HG02642 (cell line): Measurements from ENCODE around the gene SPDYE17.
"Not testable (repeated sequence)": the region's sequence is repeated elsewhere in the genome, so short reads cannot be mapped to it uniquely, and the experiment has no call there.

Experiments
- ATAC-seq: cut with Tn5 transposase; IDR thresholded peaks from one replicate; pipeline ENCODE4 v1.9.1; 2021; ENCODE audit warnings: mild to moderate bottlenecking; ENCODE audit not compliant: unreplicated experiment, poor library complexity

Gene SPDYE17, protein sequence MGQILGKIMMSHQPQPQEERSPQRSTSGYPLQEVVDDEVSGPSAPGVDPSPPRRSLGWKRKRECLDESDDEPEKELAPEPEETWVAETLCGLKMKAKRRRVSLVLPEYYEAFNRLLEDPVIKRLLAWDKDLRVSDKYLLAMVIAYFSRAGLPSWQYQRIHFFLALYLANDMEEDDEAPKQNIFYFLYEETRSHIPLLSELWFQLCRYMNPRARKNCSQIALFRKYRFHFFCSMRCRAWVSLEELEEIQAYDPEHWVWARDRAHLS

GRCh38 chr7:77032261-77032660, at the start of gene SPDYE17:
SPDYE17 (minus strand) TSS chr7:77032361; CDS start chr7:77030570, 1,791 bp downstream.
- not testable (repeated sequence) for ATAC-seq

DNA sequence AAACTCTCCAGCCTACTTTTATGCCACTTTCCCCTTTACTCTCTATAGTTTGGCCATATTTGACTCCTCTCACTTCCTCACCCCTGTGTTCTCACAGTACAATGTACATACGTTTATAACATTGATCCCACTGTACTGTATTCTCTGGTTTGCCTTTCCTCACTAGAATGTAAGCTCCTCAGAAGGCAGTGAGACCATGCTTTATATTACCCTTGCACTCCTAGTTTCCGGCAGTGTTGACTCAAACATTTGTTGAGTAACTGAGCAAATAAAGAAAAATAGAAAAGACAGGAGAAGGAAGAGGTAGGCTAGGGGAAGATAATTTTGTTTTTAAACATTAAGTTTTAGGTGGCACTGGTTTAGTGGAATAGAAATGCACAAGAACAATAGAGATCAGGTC, 48.1 kb upstream of the SPDYE17 start:
- ATAC-seq, result not testable (repeated sequence)

- not testable (repeated sequence) for ATAC-seq
Measured at GRCh38 chr7:77079624-77080023, 47.5 kb upstream of the SPDYE17 start.

GRCh38 chr7:77079112-77079511, 47.0 kb upstream of the SPDYE17 start:
- not testable (repeated sequence) for ATAC-seq

GRCh38 chr7:77077060-77077459, 44.9 kb upstream of the SPDYE17 start:
- not testable (repeated sequence) for ATAC-seq

DNA sequence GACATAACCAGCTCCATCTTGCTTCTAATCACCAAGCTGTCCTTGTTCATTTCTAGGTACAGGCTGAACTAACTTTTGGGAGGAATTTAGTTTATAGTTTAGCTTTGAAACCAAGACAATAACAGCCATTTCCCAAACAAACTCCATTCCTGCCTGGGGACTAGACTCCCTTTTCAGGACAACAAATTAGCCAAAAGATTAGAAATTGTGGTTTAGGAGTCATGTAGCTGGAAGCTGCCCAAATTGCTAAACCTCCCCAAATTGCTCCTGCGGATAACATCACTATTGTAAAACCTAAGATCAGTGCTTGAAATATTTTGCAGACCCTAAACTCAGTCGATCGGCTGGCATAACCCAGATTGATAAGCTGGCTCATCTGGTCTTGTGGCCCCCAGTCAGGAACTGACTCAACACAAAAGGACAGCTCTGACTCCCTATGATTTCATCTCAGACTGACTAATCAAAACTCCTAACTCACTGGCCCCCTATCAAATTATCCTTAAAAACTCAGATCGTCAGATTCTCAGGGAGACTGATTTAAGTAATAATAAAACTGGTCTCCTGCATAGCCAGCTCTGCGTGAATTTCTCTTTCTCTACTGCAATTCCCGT, 42.7 kb upstream of the SPDYE17 start:
- not testable (repeated sequence) for ATAC-seq

GRCh38 chr7:77071108-77071507, 38.9 kb upstream of the SPDYE17 start:
- ATAC-seq, result not testable (repeated sequence)

DNA sequence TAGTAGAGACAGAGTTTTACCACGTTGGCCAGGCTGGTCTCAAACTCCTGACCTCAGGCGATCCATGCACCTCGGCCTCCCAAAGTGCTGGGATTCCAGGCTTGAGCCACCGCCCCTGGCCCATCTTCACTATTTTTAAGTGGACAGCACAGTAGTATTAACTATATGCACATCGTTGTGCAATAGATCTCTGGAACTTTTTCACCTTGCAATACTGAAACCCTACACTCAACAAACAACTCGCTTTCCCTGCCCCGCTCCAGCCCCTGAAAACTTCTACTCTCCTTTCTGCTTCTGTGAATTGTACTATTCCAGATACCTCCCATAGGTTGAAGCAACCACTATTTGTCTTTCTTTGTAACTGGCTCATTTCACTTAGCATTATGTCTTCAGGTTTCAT, 33.7 kb upstream of the SPDYE17 start:
- not testable (repeated sequence) for ATAC-seq

GRCh38 chr7:77063732-77064131, 31.6 kb upstream of the SPDYE17 start:
- ATAC-seq, result not testable (repeated sequence)

DNA sequence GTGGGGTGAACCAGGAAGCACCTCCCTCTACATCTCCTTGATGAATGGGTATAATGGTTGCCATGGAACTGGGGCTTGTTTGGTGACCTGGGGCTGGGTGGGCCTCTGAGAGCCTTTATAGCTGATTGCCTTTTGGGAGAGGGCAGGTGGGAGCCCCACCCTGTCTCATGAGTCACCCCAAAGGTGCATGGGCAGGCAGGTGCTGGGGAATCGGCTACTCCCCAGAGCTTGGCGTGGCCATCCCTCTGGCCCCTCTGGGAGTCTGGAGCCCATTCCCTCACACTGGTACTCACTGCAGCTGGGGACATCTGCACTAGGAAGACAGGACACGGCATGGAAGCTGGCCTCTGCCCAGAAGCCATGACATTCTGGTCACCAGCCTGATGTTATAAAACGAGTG, 30.4 kb upstream of the SPDYE17 start, which contains the start of gene SPDYE18:
Gene SPDYE18, minus strand, starts transcription at position 2 of the 400 bp plus-strand sequence. CDS start 2,046 bp downstream, outside the sequence.
- not testable (repeated sequence) for ATAC-seq

DNA sequence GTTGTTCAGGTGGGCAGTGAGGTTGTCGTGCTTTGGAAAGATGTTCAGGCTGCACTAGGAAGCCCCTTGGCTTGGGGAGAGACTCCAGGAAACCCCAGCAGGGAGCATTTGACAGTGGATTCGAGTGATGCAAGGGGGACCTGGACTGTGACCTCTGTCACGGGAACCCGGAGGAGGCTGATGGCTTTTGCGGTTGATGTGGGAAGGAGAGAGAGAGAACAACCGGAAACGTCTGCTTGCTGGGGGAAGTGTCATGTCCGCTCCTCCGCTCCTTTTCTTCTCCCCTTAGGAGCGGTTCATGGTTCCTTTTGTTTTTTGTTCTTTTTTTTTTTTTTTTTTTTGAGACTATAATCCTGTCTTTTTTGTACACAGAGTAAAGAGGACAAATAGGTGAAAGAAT, 5.8 kb downstream of the SPDYE17 start:
- not testable (repeated sequence) for ATAC-seq

- not testable (repeated sequence) for ATAC-seq
Measured at GRCh38 chr7:77010074-77010680, 22.0 kb downstream of the SPDYE17 start.

DNA sequence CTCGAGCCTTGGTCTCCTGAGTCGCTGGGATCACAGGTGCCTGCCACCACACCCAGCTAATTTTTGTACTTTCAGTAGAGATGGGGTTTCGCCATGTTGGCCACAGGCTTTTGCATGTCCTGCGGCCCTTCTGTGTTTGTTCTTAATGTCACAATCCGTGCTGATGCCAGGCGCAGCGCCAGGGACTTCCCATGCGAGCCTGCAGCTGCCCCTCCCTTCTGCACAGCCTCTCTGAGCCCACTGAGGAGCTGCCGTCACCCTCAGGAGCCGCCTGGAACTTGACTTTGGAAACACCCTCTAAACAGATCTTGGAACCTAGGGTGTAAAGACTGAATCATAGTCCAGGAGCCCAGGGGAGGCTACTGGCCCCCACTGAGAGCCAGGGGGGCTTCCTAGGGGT, 24.2 kb downstream of the SPDYE17 start:
- not testable (repeated sequence) for ATAC-seq

GRCh38 chr7:77006127-77007110, 25.7 kb downstream of the SPDYE17 start:
- ATAC-seq, result not testable (repeated sequence)

- not testable (repeated sequence) for ATAC-seq
Measured at GRCh38 chr7:77005461-77006057, 26.6 kb downstream of the SPDYE17 start.

GRCh38 chr7:77004151-77004550, 28.0 kb downstream of the SPDYE17 start:
- not testable (repeated sequence) for ATAC-seq

- ATAC-seq, result not testable (repeated sequence)
Measured at GRCh38 chr7:77003241-77003640, 28.9 kb downstream of the SPDYE17 start.

DNA sequence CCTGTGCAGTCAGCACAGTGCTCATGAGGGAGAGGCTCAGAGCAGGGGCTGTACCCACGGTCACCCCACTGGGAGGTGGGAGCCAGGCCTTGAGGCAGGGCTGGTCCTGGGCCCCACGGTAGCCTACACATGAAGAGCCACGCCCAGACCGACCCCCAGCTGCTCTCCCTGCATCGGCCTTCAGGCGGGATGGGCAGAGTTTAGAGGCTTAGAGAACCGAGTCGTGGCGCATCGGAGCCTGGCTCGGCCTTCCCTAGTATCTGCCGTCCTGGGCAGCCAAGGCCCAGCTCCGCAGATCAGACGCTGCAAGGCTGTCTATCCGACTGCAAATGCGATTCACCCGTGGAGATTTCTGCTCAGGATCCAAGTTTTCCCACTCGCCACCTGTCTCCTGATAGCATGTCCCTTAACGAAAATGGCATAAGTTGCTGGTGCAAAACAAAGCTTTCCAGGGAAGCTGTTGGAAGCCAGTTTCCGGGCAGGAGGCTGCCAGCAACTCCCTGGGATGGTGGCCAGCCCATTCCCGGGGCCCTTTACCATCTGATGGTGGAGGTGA, 29.4 kb downstream of the SPDYE17 start:
- not testable (repeated sequence) for ATAC-seq

DNA sequence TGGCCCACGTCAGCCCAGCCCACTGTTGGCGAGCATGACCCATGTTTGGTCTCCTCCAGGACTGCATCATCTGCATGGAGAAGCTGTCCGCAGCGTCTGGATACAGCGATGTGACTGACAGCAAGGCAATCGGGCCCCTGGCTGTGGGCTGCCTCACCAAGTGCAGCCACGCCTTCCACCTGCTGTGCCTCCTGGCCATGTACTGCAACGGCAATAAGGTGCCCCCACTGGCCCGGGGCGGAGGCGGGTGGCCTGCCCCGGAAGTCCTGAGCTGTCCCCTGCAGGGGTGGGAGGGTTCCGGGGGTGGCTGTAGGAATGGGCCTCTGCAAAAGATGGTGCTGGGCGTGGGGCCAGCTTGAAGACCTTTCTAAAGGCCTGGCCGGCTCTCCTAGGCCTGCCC, 30.1 kb downstream of the SPDYE17 start:
- not testable (repeated sequence) for ATAC-seq
